Endothelial cell of umbilical vein (primary cell): ENCODE data around the gene ROCK2. TPM values are rescaled to one million over a fixed set of nuclear protein-coding genes. Genes with fewer than 3 reads are reported as not detected.

Experiments used
- BruUV-seq: library from RNA; stranded (reverse); fragments of 400-500 nt; replicated peaks from 2 replicates; lab custom pipeline; 2021; lab: Mats Ljungman, UMichigan
- CTCF ChIA-PET: fragments of 300-600, 350-600 bp; sonication (Branson Sonifier 250); formaldehyde crosslinking; loops from one replicate; lab custom pipeline; 2021; ENCODE audit warnings: antibody characterized with exemption, inconsistent platforms; lab: Charles Lee
- POLR2A ChIA-PET: fragments of 300-600, 350-600 bp; sonication (Branson Sonifier 250); formaldehyde crosslinking; loops from one replicate; lab custom pipeline; 2021; ENCODE audit warnings: antibody characterized with exemption, inconsistent platforms; lab: Charles Lee
- DNase-seq: peaks from one replicate; pipeline ENCODE4 v3.0.0-alpha.2; 2011; ENCODE audit warnings: low read depth, low spot score
- FAIRE-seq: peaks from 2 replicates; lab custom pipeline; 2011; peaks lifted over from hg19 to GRCh38; lab: Jason Lieb, UNC
- H2AFZ ChIP-seq: 2 replicates; pipeline ENCODE4 v1.6.0; 2012; ENCODE audit warnings: low read depth, low read length, control low read depth, inconsistent platforms
- H3K27ac ChIP-seq: 2 replicates; pipeline ENCODE4 v1.5.1; 2011; ENCODE audit warnings: low read depth, mild to moderate bottlenecking, control low read depth, low read length, moderate library complexity; ENCODE audit not compliant: insufficient read depth
- H3K27me3 ChIP-seq, 2 experiments: 2 replicates each; pipeline versions ENCODE4 v1.6.0 to v1.6.1; 2011; ENCODE audit warnings: low read length in 2 of 2, mixed read lengths in 1 of 2; ENCODE audit not compliant: control insufficient read depth in 2 of 2, insufficient read depth in 2 of 2
- H3K36me3 ChIP-seq, 2 experiments: 2 replicates in 1 of 2; 3 replicates in 1 of 2; pipeline ENCODE4 v1.5.1; 2011; ENCODE audit warnings: low read length in 2 of 2, mild to moderate bottlenecking in 1 of 2, moderate library complexity in 1 of 2; ENCODE audit not compliant: control insufficient read depth in 2 of 2, insufficient read depth in 2 of 2; ENCODE audit errors: extremely low read depth in 1 of 2
- H3K4me1 ChIP-seq: 3 replicates; pipeline ENCODE4 v1.5.1; 2011; ENCODE audit warnings: mild to moderate bottlenecking, low read length; ENCODE audit not compliant: control insufficient read depth, insufficient read depth; ENCODE audit errors: extremely low read depth
- H3K4me2 ChIP-seq: 2 replicates; pipeline ENCODE4 v1.6.1; 2011; ENCODE audit warnings: low read length, control low read depth, mixed read lengths; ENCODE audit not compliant: insufficient read depth
- H3K4me3 ChIP-seq, 3 experiments: fragments of 200-600 bp in 1 of 3; sonication (generic), shearing (Covaris generic) in 1 of 3; replicated peaks in 1 of 3; 2 replicates each; pipeline ENCODE4 v1.5.1; 2011 to 2016; ENCODE audit warnings: control low read depth in 3 of 3, low read length in 3 of 3, mild to moderate bottlenecking in 2 of 3, inconsistent platforms in 1 of 3, low read depth in 1 of 3, moderate library complexity in 1 of 3; ENCODE audit not compliant: insufficient read depth in 1 of 3
- H3K79me2 ChIP-seq: 2 replicates; pipeline ENCODE4 v1.6.0; 2012; ENCODE audit warnings: low read length, inconsistent platforms; ENCODE audit not compliant: control insufficient read depth, insufficient read depth
- H3K9ac ChIP-seq: replicated peaks from 2 replicates; pipeline ENCODE3; 2011; ENCODE audit warnings: low read length, control low read depth; ENCODE audit not compliant: insufficient read depth; ENCODE audit errors: extremely low read depth
- H3K9me1 ChIP-seq: replicated peaks from 3 replicates; pipeline ENCODE4 v1.6.0; 2011; ENCODE audit warnings: mild to moderate bottlenecking, low read length; ENCODE audit not compliant: control insufficient read depth, insufficient read depth; ENCODE audit errors: extremely low read depth
- H3K9me3 ChIP-seq: replicated peaks from 2 replicates; pipeline ENCODE4 v1.5.1; 2012; ENCODE audit warnings: low read length, inconsistent platforms; ENCODE audit not compliant: control insufficient read depth, insufficient read depth
- H4K20me1 ChIP-seq: replicated peaks from 2 replicates; pipeline ENCODE3; 2011; ENCODE audit warnings: mild to moderate bottlenecking, low read length; ENCODE audit not compliant: control insufficient read depth, insufficient read depth; ENCODE audit errors: extremely low read depth
- FOS ChIP-seq: IDR thresholded peaks from 2 replicates; pipeline ENCODE4 v1.6.1; 2011; ENCODE audit warnings: mild to moderate bottlenecking, low read length, moderate library complexity, borderline replicate concordance; ENCODE audit not compliant: insufficient read depth
- GATA2 ChIP-seq: IDR thresholded peaks from 2 replicates; pipeline ENCODE4 v1.7.0; 2011; ENCODE audit warnings: low read depth, mild to moderate bottlenecking, moderate library complexity, mixed read lengths, low read length; ENCODE audit not compliant: insufficient read length, insufficient read depth
- JUN ChIP-seq: IDR thresholded peaks from 2 replicates; pipeline ENCODE4 v1.6.1; 2011; ENCODE audit warnings: borderline replicate concordance, low read depth; ENCODE audit not compliant: insufficient read length, insufficient read depth
- MAX ChIP-seq: IDR thresholded peaks from 2 replicates; pipeline ENCODE4 v1.6.1; 2011; ENCODE audit not compliant: insufficient read depth, insufficient read length
- MYC ChIP-seq: IDR thresholded peaks from one replicate; pipeline ENCODE4 v1.6.1; 2011; ENCODE audit warnings: mild to moderate bottlenecking, low read depth, low read length
- POLR2AphosphoS5 ChIP-seq: IDR thresholded peaks from 2 replicates; pipeline ENCODE4 v1.6.1; 2012; ENCODE audit warnings: low read depth, mild to moderate bottlenecking, control low read depth, low read length, moderate library complexity; ENCODE audit not compliant: insufficient read depth
- dilution Hi-C: fragments of 300-500 bp; cut with MboI; formaldehyde crosslinking; loops from one replicate; pipeline ENCODE4 v1.15.0; 2019; ENCODE audit warnings: low sequenced_read_pairs; ENCODE audit not compliant: extremely low pct_ligation_motif_present
- intact Hi-C: fragments of 100-400 bp; cut with micrococcal nuclease; formaldehyde crosslinking; loops from one replicate; pipeline ENCODE4 v1.10.0; 2022
- polyA plus RNA-seq, 4 experiments: library from polyadenylated mRNA; depleted of rRNA in 3 of 4; stranded (reverse) in 3 of 4; unstranded in 1 of 4; fragments of >200 nt; gene quantifications; 2 replicates each; pipeline versions ENCODE4 v1.2.1 to v1.2.3, GENCODE V29; 2011 to 2012; ENCODE audit warnings: missing spikeins in 1 of 4
- total RNA-seq: library from RNA; stranded (reverse); gene quantifications from 2 replicates; pipeline ENCODE4 v1.2.3, GENCODE V29; 2021
- TF ChIP-seq, protein P1 (sequence below), 2 donors: IDR thresholded peaks; 1 replicate in 1 of 2; 2 replicates in 1 of 2; pipeline ENCODE4 v1.5.1; 2011; ENCODE audit warnings: low read length in 2 of 2, mild to moderate bottlenecking in 2 of 2, moderate library complexity in 2 of 2, control low read depth in 1 of 2, inconsistent platforms in 1 of 2, low read depth in 1 of 2; ENCODE audit not compliant: insufficient read depth in 1 of 2; ENCODE audit errors: extremely low read depth in 1 of 2

The ROCK2 gene
- total and polyA plus RNA-seq, 2 donors (not counting 3 experiments of a cell fraction or from before 2014, with no cell fraction given) = 5.2 to 56.5 TPM

GRCh38 chr2:11222845-11223244, 121.6 kb downstream of the ROCK2 start:
- no peak overlapping the region for H3K4me3 ChIP-seq
- H2AFZ ChIP-seq = no peak overlapping the region
- POLR2A ChIA-PET = no interaction called here
- dilution Hi-C loops = no loop called here
- no peak overlapping the region for H3K27ac ChIP-seq
- no peak for TF ChIP-seq FOS
- no peak for TF ChIP-seq MYC
- no peak for TF ChIP-seq POLR2AphosphoS5
- no peak for TF ChIP-seq GATA2
- TF ChIP-seq JUN = no peak
- no peaks in the 10 kb centered on the region for H3K27me3 ChIP-seq
- no peaks in the 10 kb centered on the region for H3K9me3 ChIP-seq
- H3K79me2 ChIP-seq = peaks cover 2% of the 10 kb centered on the region
- intact Hi-C loops = no loop called here
- DNase-seq = no peak
- H4K20me1 ChIP-seq = no peaks in the 10 kb centered on the region
- no peak overlapping the region for H3K9ac ChIP-seq
- peaks cover 2 to 3% of the 10 kb centered on the region in 2 experiments for H3K36me3 ChIP-seq
- H3K9me1 ChIP-seq = no peaks in the 10 kb centered on the region
- BruUV-seq = no TSS peak
- H3K4me1 ChIP-seq = peaks cover 4% of the 10 kb centered on the region
- CTCF ChIA-PET = interaction anchor here (1.0 to 2.6 kb wide), 4 partner anchors 16 to 189 kb away, joined by 3 to 13 read pairs (median 5); a partner anchor contains a TSS
- no peak for FAIRE-seq
- H3K4me2 ChIP-seq = no peak overlapping the region

DNA sequence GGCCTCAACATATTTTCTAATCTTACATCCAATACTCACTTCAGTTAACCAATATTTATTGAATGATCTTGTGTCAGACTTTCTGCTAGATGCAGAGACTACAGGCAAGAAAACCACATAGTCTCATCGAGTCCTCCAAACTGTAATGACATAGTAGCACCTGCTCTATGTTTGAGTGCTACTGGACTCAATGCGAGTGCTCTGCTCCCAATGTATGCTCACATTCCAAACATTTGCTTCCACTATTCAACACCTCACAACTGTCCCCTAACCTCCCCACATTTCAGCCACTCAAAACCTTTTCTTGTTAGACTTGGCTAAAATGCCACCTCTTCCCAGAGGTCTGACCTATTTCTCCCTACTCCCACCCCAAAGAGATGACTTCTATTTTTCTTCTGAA, 124.0 kb downstream of the ROCK2 start:
- Histone ChIP-seq H3K27me3 (no peaks in the 10 kb centered on the region), H3K36me3 (peaks cover 2 to 6% of the 10 kb centered on the region in 2 experiments), H3K9ac (no peak overlapping the region), H3K4me2 (no peak overlapping the region), H4K20me1 (no peaks in the 10 kb centered on the region), H3K4me3 (no peak overlapping the region), H3K4me1 (no peaks in the 10 kb centered on the region), H3K9me1 (no peaks in the 10 kb centered on the region), H2AFZ (no peak overlapping the region), H3K79me2 (no peaks in the 10 kb centered on the region), H3K27ac (no peak overlapping the region), H3K9me3 (no peaks in the 10 kb centered on the region)
- TF ChIP-seq MAX (no peak), POLR2AphosphoS5 (no peak), GATA2 (no peak), JUN (no peak), MYC (no peak)
- TF ChIP-seq, protein P1, sequence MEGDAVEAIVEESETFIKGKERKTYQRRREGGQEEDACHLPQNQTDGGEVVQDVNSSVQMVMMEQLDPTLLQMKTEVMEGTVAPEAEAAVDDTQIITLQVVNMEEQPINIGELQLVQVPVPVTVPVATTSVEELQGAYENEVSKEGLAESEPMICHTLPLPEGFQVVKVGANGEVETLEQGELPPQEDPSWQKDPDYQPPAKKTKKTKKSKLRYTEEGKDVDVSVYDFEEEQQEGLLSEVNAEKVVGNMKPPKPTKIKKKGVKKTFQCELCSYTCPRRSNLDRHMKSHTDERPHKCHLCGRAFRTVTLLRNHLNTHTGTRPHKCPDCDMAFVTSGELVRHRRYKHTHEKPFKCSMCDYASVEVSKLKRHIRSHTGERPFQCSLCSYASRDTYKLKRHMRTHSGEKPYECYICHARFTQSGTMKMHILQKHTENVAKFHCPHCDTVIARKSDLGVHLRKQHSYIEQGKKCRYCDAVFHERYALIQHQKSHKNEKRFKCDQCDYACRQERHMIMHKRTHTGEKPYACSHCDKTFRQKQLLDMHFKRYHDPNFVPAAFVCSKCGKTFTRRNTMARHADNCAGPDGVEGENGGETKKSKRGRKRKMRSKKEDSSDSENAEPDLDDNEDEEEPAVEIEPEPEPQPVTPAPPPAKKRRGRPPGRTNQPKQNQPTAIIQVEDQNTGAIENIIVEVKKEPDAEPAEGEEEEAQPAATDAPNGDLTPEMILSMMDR (IDR thresholded peaks at IDR 0.05; ENCODE audit: extremely low read depth in 1 of 2, insufficient read depth in 1 of 2, low read depth in 1 of 2, low read length in 2 of 2) = no peak
- intact Hi-C loops (no loop called here), dilution Hi-C loops (no loop called here)
- CTCF ChIA-PET = interaction anchor here (1.2 to 2.4 kb wide), 3 partner anchors 14 to 192 kb away, joined by 3 to 8 read pairs (median 5); a partner anchor contains a TSS
- no TSS peak for BruUV-seq
- no peak for FAIRE-seq
- no peak for DNase-seq
- POLR2A ChIA-PET = no interaction called here
